Vagina (tissue), 2 donors: Measurements from ENCODE around the gene PRRC2B.

Source experiments
- POLR2A ChIP-seq, 2 donors: fragments of 450-650 bp; IDR thresholded peaks; one replicate each; pipeline ENCODE4 v1.6.1; 2017; ENCODE audit warnings: antibody characterized with exemption in 2 of 2, mild to moderate bottlenecking in 2 of 2, moderate library complexity in 2 of 2
- POLR2AphosphoS5 ChIP-seq, 2 donors: sonication (generic); formaldehyde crosslinking; IDR thresholded peaks; one replicate each; pipeline ENCODE4 v1.9.0; 2017; ENCODE audit warnings: antibody characterized with exemption in 2 of 2, mild to moderate bottlenecking in 2 of 2, low read depth in 1 of 2; ENCODE audit not compliant: insufficient read depth in 1 of 2
- TF ChIP-seq, protein P1 (sequence below), 3 experiments: fragments of 450-650 bp in 2 of 3; fragments of 200-600 bp in 1 of 3; sonication (generic) in 1 of 3; IDR thresholded peaks; one replicate each; pipeline ENCODE4 v1.5.1; 2017 to 2019; ENCODE audit warnings: antibody characterized with exemption in 3 of 3, mild to moderate bottlenecking in 2 of 3, moderate library complexity in 2 of 3

DNA sequence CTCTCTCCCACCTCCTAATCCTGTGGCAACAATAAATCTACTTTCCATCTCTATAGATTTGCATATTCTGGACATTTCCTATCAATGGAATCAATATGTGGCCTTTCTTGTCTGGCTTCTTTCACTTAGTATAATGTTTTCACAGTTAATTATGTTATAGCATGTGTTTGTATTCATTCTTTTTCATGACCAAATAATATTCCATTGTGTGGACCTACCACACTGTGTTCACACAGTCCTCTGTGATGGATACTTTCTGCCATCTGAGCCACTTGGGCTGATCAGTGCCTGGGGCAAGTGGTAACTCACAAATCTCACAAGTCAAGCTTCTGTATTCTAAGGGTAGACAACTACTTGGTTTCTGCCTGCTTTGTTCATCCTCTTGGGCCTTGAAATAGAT, 60.1 kb downstream of the PRRC2B start:
- TF ChIP-seq, protein P1, sequence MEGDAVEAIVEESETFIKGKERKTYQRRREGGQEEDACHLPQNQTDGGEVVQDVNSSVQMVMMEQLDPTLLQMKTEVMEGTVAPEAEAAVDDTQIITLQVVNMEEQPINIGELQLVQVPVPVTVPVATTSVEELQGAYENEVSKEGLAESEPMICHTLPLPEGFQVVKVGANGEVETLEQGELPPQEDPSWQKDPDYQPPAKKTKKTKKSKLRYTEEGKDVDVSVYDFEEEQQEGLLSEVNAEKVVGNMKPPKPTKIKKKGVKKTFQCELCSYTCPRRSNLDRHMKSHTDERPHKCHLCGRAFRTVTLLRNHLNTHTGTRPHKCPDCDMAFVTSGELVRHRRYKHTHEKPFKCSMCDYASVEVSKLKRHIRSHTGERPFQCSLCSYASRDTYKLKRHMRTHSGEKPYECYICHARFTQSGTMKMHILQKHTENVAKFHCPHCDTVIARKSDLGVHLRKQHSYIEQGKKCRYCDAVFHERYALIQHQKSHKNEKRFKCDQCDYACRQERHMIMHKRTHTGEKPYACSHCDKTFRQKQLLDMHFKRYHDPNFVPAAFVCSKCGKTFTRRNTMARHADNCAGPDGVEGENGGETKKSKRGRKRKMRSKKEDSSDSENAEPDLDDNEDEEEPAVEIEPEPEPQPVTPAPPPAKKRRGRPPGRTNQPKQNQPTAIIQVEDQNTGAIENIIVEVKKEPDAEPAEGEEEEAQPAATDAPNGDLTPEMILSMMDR (IDR thresholded peaks at IDR 0.05): no peak
- TF ChIP-seq POLR2A (IDR thresholded peaks at IDR 0.05) (no peak), POLR2AphosphoS5 (IDR thresholded peaks at IDR 0.05; ENCODE audit: insufficient read depth in 1 of 2, low read depth in 1 of 2) (no peak)
